H1 (cell line): Measurements from ENCODE around the gene ERLIN1. TPM values are rescaled to one million over a fixed set of nuclear protein-coding genes. Genes with fewer than 3 reads are reported as not detected.

Source experiments
- CTCF ChIA-PET: fragments of 300-600 bp; sonication (Branson Sonifier 250); formaldehyde crosslinking; loops from one replicate; lab custom pipeline; 2021; ENCODE audit not compliant: partially characterized antibody; lab: Charles Lee
- POLR2A ChIA-PET: fragments of 300-600 bp; sonication (Branson Sonifier 250); formaldehyde crosslinking; loops from one replicate; lab custom pipeline; 2021; ENCODE audit warnings: inconsistent platforms; ENCODE audit not compliant: partially characterized antibody; lab: Charles Lee
- DNase-seq, 2 experiments: peaks; one replicate each; pipeline versions ENCODE4 v3.0.0 to v3.0.0-alpha.2; 2010 to 2022; ENCODE audit warnings: low spot score in 2 of 2, low read depth in 1 of 2, mixed read lengths in 1 of 2
- FAIRE-seq: peaks from 2 replicates; lab custom pipeline; 2011; peaks lifted over from hg19 to GRCh38; lab: Jason Lieb, UNC
- H2AFZ ChIP-seq: 2 replicates; pipeline ENCODE4 v1.8.1; 2012; ENCODE audit warnings: low read length, inconsistent platforms
- H2AK5ac ChIP-seq: 2 replicates; pipeline ENCODE4 v1.6.1; 2013; ENCODE audit warnings: low read depth, low read length
- H2BK120ac ChIP-seq: replicated peaks from 2 replicates; pipeline ENCODE3; 2013; ENCODE audit warnings: low read depth, low read length, inconsistent platforms
- H2BK12ac ChIP-seq: 2 replicates; pipeline ENCODE4 v1.6.1; 2013; ENCODE audit warnings: low read depth, low read length
- H2BK15ac ChIP-seq: 2 replicates; pipeline ENCODE4 v1.6.1; 2013; ENCODE audit warnings: low read length
- H2BK20ac ChIP-seq: 2 replicates; pipeline ENCODE4 v1.6.1; 2013; ENCODE audit warnings: low read length
- H2BK5ac ChIP-seq: 2 replicates; pipeline ENCODE4 v1.6.1; 2013; ENCODE audit warnings: low read depth, low read length
- H3K14ac ChIP-seq: 2 replicates; pipeline ENCODE4 v1.6.1; 2013; ENCODE audit warnings: inconsistent platforms; ENCODE audit not compliant: insufficient read length
- H3K18ac ChIP-seq: 2 replicates; pipeline ENCODE4 v1.6.1; 2013; ENCODE audit warnings: low read length; ENCODE audit errors: extremely low read depth
- H3K23ac ChIP-seq: 2 replicates; pipeline ENCODE4 v1.6.1; 2013; ENCODE audit warnings: inconsistent platforms; ENCODE audit not compliant: insufficient read length
- H3K23me2 ChIP-seq: 2 replicates; pipeline ENCODE4 v1.6.1; 2013; ENCODE audit warnings: low read depth, low read length
- H3K27ac ChIP-seq: 2 replicates; pipeline ENCODE4 v1.6.1; 2011; ENCODE audit warnings: low read depth, low read length, inconsistent platforms
- H3K27me3 ChIP-seq, 4 experiments: replicated peaks in 1 of 4; 1 replicate in 1 of 4; 2 replicates in 3 of 4; pipeline versions ENCODE4 v1.6.1 to v1.8.1; 2011 to 2013; ENCODE audit warnings: low read length in 3 of 4, mild to moderate bottlenecking in 3 of 4, inconsistent platforms in 2 of 4, mixed read lengths in 2 of 4, moderate library complexity in 1 of 4; ENCODE audit not compliant: control insufficient read depth in 3 of 4, insufficient read depth in 3 of 4; ENCODE audit errors: extremely low read depth in 1 of 4
- H3K36me3 ChIP-seq, 4 experiments: 2 replicates each; pipeline versions ENCODE4 v1.6.1 to v1.8.1; 2011 to 2013; ENCODE audit warnings: mild to moderate bottlenecking in 4 of 4, low read length in 3 of 4, moderate library complexity in 2 of 4, control low read depth in 1 of 4, inconsistent platforms in 1 of 4; ENCODE audit not compliant: insufficient read depth in 4 of 4, control insufficient read depth in 2 of 4
- H3K4ac ChIP-seq: replicated peaks from 2 replicates; pipeline ENCODE3; 2013; ENCODE audit warnings: low read length, low read depth, mixed read lengths, inconsistent platforms; ENCODE audit not compliant: insufficient read length
- H3K4me1 ChIP-seq, 4 experiments: replicated peaks in 1 of 4; 1 replicate in 1 of 4; 2 replicates in 3 of 4; pipeline versions ENCODE4 v1.6.1 to v1.8.1; 2011 to 2013; ENCODE audit warnings: low read length in 3 of 4, inconsistent platforms in 2 of 4, mixed read lengths in 1 of 4; ENCODE audit not compliant: insufficient read depth in 4 of 4, control insufficient read depth in 3 of 4
- H3K4me2 ChIP-seq, 2 experiments: 2 replicates each; pipeline versions ENCODE4 v1.6.1 to v1.8.1; 2011 to 2013; ENCODE audit warnings: low read depth in 2 of 2, low read length in 2 of 2, control low read depth in 1 of 2, inconsistent platforms in 1 of 2, mild to moderate bottlenecking in 1 of 2; ENCODE audit not compliant: insufficient read depth in 1 of 2
- H3K4me3 ChIP-seq, 4 experiments: fragments of 200-600, 300-600 bp in 1 of 4; sonication (generic), shearing (Covaris generic), sonication (Bioruptor Twin) in 1 of 4; 2 replicates each; pipeline versions ENCODE4 v1.5.1 to v1.8.1; 2011 to 2016; ENCODE audit warnings: low read length in 4 of 4, low read depth in 3 of 4, control low read depth in 2 of 4, inconsistent platforms in 2 of 4, mild to moderate bottlenecking in 2 of 4, mixed read lengths in 1 of 4, moderate library complexity in 1 of 4; ENCODE audit not compliant: insufficient read depth in 2 of 4; ENCODE audit errors: extremely low read depth in 1 of 4
- H3K56ac ChIP-seq: replicated peaks from 2 replicates; pipeline ENCODE3; 2013; ENCODE audit warnings: low read depth, mild to moderate bottlenecking, mixed read lengths, low read length, inconsistent platforms; ENCODE audit not compliant: insufficient read length
- H3K79me1 ChIP-seq: 2 replicates; pipeline ENCODE4 v1.6.1; 2013; ENCODE audit warnings: low read depth, low read length, control low read depth
- H3K79me2 ChIP-seq, 2 experiments: 2 replicates each; pipeline versions ENCODE4 v1.6.1 to v1.8.1; 2012 to 2013; ENCODE audit warnings: low read length in 2 of 2, mild to moderate bottlenecking in 2 of 2, inconsistent platforms in 1 of 2; ENCODE audit not compliant: insufficient read depth in 2 of 2, control insufficient read depth in 1 of 2
- H3K9ac ChIP-seq, 4 experiments: replicated peaks in 1 of 4; 1 replicate in 1 of 4; 2 replicates in 3 of 4; pipeline versions ENCODE4 v1.6.1 to v1.8.1; 2011 to 2013; ENCODE audit warnings: low read depth in 3 of 4, low read length in 3 of 4, control low read depth in 2 of 4, mild to moderate bottlenecking in 2 of 4, moderate library complexity in 2 of 4, inconsistent platforms in 1 of 4; ENCODE audit errors: extremely low read depth in 1 of 4
- H3K9me3 ChIP-seq, 2 experiments: 2 replicates each; pipeline versions ENCODE4 v1.6.1 to v1.8.1; 2012 to 2013; ENCODE audit warnings: mild to moderate bottlenecking in 2 of 2, moderate library complexity in 2 of 2, control low read depth in 1 of 2, inconsistent platforms in 1 of 2, low read depth in 1 of 2, low read length in 1 of 2, mixed read lengths in 1 of 2; ENCODE audit not compliant: insufficient read depth in 2 of 2
- H4K20me1 ChIP-seq, 2 experiments: replicated peaks in 1 of 2; 2 replicates each; pipeline versions ENCODE3 to v1.8.1; 2011 to 2013; ENCODE audit warnings: inconsistent platforms in 2 of 2, low read length in 2 of 2, mild to moderate bottlenecking in 1 of 2; ENCODE audit not compliant: insufficient read depth in 2 of 2, control insufficient read depth in 1 of 2
- H4K5ac ChIP-seq: 2 replicates; pipeline ENCODE4 v1.6.1; 2013; ENCODE audit warnings: low read length, low read depth, mixed read lengths, inconsistent platforms; ENCODE audit not compliant: insufficient read length
- H4K8ac ChIP-seq: 2 replicates; pipeline ENCODE4 v1.8.0; 2013; ENCODE audit warnings: mild to moderate bottlenecking, moderate library complexity, low read length, inconsistent platforms; ENCODE audit not compliant: insufficient read depth; ENCODE audit errors: extremely low read depth
- H4K91ac ChIP-seq: replicated peaks from 2 replicates; pipeline ENCODE3; 2013; ENCODE audit warnings: low read length, mixed read lengths, inconsistent platforms; ENCODE audit not compliant: insufficient read length
- CTCF ChIP-seq, 3 experiments: IDR thresholded peaks; 1 replicate in 2 of 3; 2 replicates in 1 of 3; pipeline versions ENCODE4 v1.5.1 to v1.6.1; 2011; ENCODE audit warnings: low read length in 3 of 3, mild to moderate bottlenecking in 3 of 3, inconsistent platforms in 2 of 3, low read depth in 1 of 3, moderate library complexity in 1 of 3; ENCODE audit not compliant: insufficient read depth in 1 of 3; ENCODE audit errors: control extremely low read depth in 1 of 3
- WGBS, 2 experiments: shearing (Covaris generic) in 1 of 2; methylation state at CpG; one replicate each; pipeline versions ENCODE4 v1.1.6 to v1.1.7; 2013 to 2015; ENCODE audit warnings: low lambda C conversion rate in 2 of 2, mixed read lengths in 2 of 2, inconsistent platforms in 1 of 2, low coverage in 1 of 2, missing lambda C conversion rate in 1 of 2; ENCODE audit not compliant: insufficient replicate concordance in 2 of 2, insufficient coverage in 1 of 2, insufficient read length in 1 of 2; ENCODE audit errors: extremely low coverage in 1 of 2, missing lambda C conversion rate in 1 of 2; 5-methylcytosine and 5-hydroxymethylcytosine counted together
- polyA plus RNA-seq, 7 experiments: library from polyadenylated mRNA; depleted of rRNA in 3 of 7; stranded (reverse) in 5 of 7; unstranded in 2 of 7; fragments of >200 nt in 5 of 7; fragments of 200-250 nt in 2 of 7; gene quantifications; 1 replicate in 5 of 7; 2 replicates in 1 of 7; 4 replicates in 1 of 7; pipeline versions ENCODE4 v1.2.1 to v1.2.3, GENCODE V29; 2011 to 2013; ENCODE audit warnings: missing spikeins in 2 of 7, mixed read lengths in 2 of 7
- total RNA-seq: library from RNA; stranded (reverse); fragmentation: NEBNext Ultra II Directional; extraction: Animal tissue kit (Norgen Biotek cat#: 25700); gene quantifications from 2 replicates; pipeline ENCODE4 v1.2.1, GENCODE V29; 2021

The ERLIN1 gene
- total and polyA plus RNA-seq, 2 of the 8 experiments (the other 6 are each of a cell fraction or from before 2014, with no cell fraction given) = 16.5 to 32.0 TPM

- H4K20me1 ChIP-seq = peaks cover 0 to 1% of the 10 kb centered on the region in 2 experiments
- FAIRE-seq (peak; percentile 7), DNase-seq (no peak)
- H3K14ac ChIP-seq = no peak overlapping the region
- no peak overlapping the region for H2AFZ ChIP-seq
- TF ChIP-seq CTCF (IDR thresholded peaks at IDR 0.05; ENCODE audit: control extremely low read depth in 1 of 3, insufficient read depth in 1 of 3, low read depth in 1 of 3, low read length in 3 of 3) = no peak
- no peak overlapping the region for H2BK5ac ChIP-seq
- no peak overlapping the region for H2AK5ac ChIP-seq
- peaks cover 5 to 37% (median 16%) of the 10 kb centered on the region in 4 experiments; a peak in 7 of 8 replicates for H3K36me3 ChIP-seq
- H2BK120ac ChIP-seq = no peak overlapping the region
- CTCF ChIA-PET = interaction anchor here (1.0 kb wide), 1 partner anchor 11 kb away, joined by 3 read pairs; no protein-coding TSS in a partner anchor
- H3K9me3 ChIP-seq = no peaks in the 10 kb centered on the region
- no peak overlapping the region for H2BK20ac ChIP-seq
- no peaks in the 10 kb centered on the region for H3K79me2 ChIP-seq
- H3K18ac ChIP-seq = no peak overlapping the region
- H3K27ac ChIP-seq = no peak overlapping the region
- H2BK15ac ChIP-seq = no peak overlapping the region
- H3K4me2 ChIP-seq = no peak overlapping the region
- no peak overlapping the region for H3K4me3 ChIP-seq
- no peak overlapping the region for H4K8ac ChIP-seq
- H3K23ac ChIP-seq = no peak overlapping the region
- H3K9ac ChIP-seq = no peak overlapping the region
- no peak overlapping the region for H4K5ac ChIP-seq
- H2BK12ac ChIP-seq = no peak overlapping the region
- no peak overlapping the region for H3K4ac ChIP-seq
- no peaks in the 10 kb centered on the region; the same call in 1 of the 2 replicates for H3K23me2 ChIP-seq
- no peak overlapping the region for H3K56ac ChIP-seq
- no peaks in the 10 kb centered on the region for H3K27me3 ChIP-seq
- no peaks in the 10 kb centered on the region for H3K4me1 ChIP-seq
- POLR2A ChIA-PET = interaction anchor here (1.4 kb wide), 1 partner anchor 8 kb away, joined by 5 read pairs; no protein-coding TSS in a partner anchor
- no peaks in the 10 kb centered on the region for H3K79me1 ChIP-seq
- WGBS, 2 experiments = 100% methylated on average over 1 of the region's 1 CpG; no CpG with 5 or more reads in 1 of the 2 experiments
- H4K91ac ChIP-seq = no peak overlapping the region
Observed at GRCh38 chr10:100175875-100176274, 10.0 kb downstream of the ERLIN1 start.
